ENCODE results near the gene ARPC1B. TPM values are rescaled to one million over a fixed set of nuclear protein-coding genes. Genes with fewer than 3 reads are reported as not detected.
"Not testable (repeated sequence)": the region's sequence is repeated elsewhere in the genome, so short reads cannot be mapped to it uniquely, and the experiment has no call there.

The ARPC1B gene
- total and polyA plus RNA-seq, 2 donors (not counting 1 experiment from before 2014, with no cell fraction given) = 142 to 563 TPM

DNA sequence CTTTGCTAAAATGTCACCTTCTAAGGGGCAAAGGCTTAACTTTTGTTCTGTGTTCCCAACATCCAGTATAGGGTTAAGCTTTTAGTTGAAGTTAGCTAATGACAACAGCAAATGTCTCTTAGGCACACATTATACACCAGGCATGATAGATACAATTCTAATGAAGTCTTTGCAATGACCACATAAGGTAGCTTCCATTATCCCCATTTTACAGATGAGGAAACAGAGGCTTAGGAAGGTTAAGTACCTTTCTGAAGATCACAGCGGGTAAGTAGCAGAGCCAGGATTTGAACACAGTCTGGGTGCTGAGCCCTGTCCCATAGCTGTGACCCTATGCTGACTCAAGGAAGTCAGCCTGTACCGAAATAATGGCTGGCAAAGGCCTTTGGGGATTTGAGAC, 36.1 kb downstream of the ARPC1B start:
- intact Hi-C loops (cut with micrococcal nuclease) = no loop called here
- no peak overlapping the region for H3K4me2 ChIP-seq (replicated peaks; ENCODE audit: low read depth, low read length, poor library complexity, severe bottlenecking)
- TF ChIP-seq EZH2 (IDR thresholded peaks at IDR 0.05; ENCODE audit: borderline replicate concordance, insufficient read depth, low read depth, low read length, poor library complexity, severe bottlenecking) (no peak), CTCF (IDR thresholded peaks at IDR 0.05) (no peak)
- CTCF ChIA-PET = interaction anchor here (3.2 kb wide), 1 partner anchor 45 kb away, joined by 24 read pairs; no protein-coding TSS in a partner anchor
- H3K4me3 Mint-ChIP-seq = peak overlapping the region; percentile 91
- H3K36me3 ChIP-seq (replicated peaks in 1 of 2; ENCODE audit: control extremely low read depth in 1 of 2, control insufficient read depth in 1 of 2, extremely low read depth in 1 of 2, insufficient read depth in 2 of 2, low read length in 1 of 2) = peaks cover 9 to 41% of the 10 kb centered on the region in 2 experiments
- no peaks in the 10 kb centered on the region for H3K9me3 ChIP-seq (ENCODE audit: control extremely low read depth in 1 of 3, control insufficient read depth in 2 of 3, insufficient read depth in 1 of 3, low read length in 2 of 3)
- H3K4me1 ChIP-seq (ENCODE audit: control insufficient read depth in 2 of 2, insufficient read depth in 2 of 2, low read length in 2 of 2) = peaks cover 25 to 35% of the 10 kb centered on the region in 2 donors
- no peak for DNase-seq
- ATAC-seq (ENCODE audit: low read depth) = no peak
- no peak overlapping the region for H3K27ac ChIP-seq (ENCODE audit: low read length in 2 of 2)
- H3K27ac Mint-ChIP-seq = peak overlapping the region; percentile 68
- H3K4me1 Mint-ChIP-seq = peaks cover 42% of the 10 kb centered on the region
- 100% methylated on average over 1 of the region's 2 CpGs for WGBS (ENCODE audit: insufficient coverage)
- peaks cover 67% of the 10 kb centered on the region for H4K20me1 ChIP-seq (ENCODE audit: control insufficient read depth, insufficient read depth, low read length, poor library complexity, severe bottlenecking)
- no peaks in the 10 kb centered on the region for H3K27me3 Mint-ChIP-seq
- H3K79me2 ChIP-seq (ENCODE audit: control insufficient read depth, insufficient read depth, low read length) = peaks cover 82% of the 10 kb centered on the region
- POLR2A ChIA-PET = interaction anchor here (0.7 kb wide), 1 partner anchor 322 kb away, joined by 4 read pairs; no protein-coding TSS in a partner anchor
- no peaks in the 10 kb centered on the region for H3K9me3 Mint-ChIP-seq (ENCODE audit: insufficient read depth)
- H3K9ac ChIP-seq (ENCODE audit: low read length) = no peak overlapping the region
- no peak overlapping the region for H2AFZ ChIP-seq (ENCODE audit: insufficient read depth, low read depth, low read length, poor library complexity, severe bottlenecking)
- no peaks in the 10 kb centered on the region for H3K27me3 ChIP-seq (replicated peaks in 1 of 4; ENCODE audit: control extremely low read depth in 1 of 4, control insufficient read depth in 3 of 4, insufficient read depth in 4 of 4, low read length in 3 of 4)
- no peak overlapping the region for H3K4me3 ChIP-seq (ENCODE audit: control extremely low read depth in 1 of 5, extremely low read depth in 1 of 5, insufficient read depth in 1 of 5, low read depth in 2 of 5, low read length in 4 of 5)

GRCh38 chr7:99415513-99416127, 41.1 kb downstream of the ARPC1B start:
- H3K79me2 ChIP-seq (ENCODE audit: control insufficient read depth, insufficient read depth, low read length) = peaks cover 48% of the 10 kb centered on the region
- H3K27me3 Mint-ChIP-seq; H3K9me3 Mint-ChIP-seq (ENCODE audit: insufficient read depth); ATAC-seq (ENCODE audit: low read depth); H3K4me1 ChIP-seq (ENCODE audit: control insufficient read depth in 2 of 2, insufficient read depth in 2 of 2, low read length in 2 of 2); H3K27ac ChIP-seq (ENCODE audit: low read length in 2 of 2); intact Hi-C loops (cut with micrococcal nuclease); H3K4me2 ChIP-seq (replicated peaks; ENCODE audit: low read depth, low read length, poor library complexity, severe bottlenecking); H3K27me3 ChIP-seq (replicated peaks in 1 of 4; ENCODE audit: control extremely low read depth in 1 of 4, control insufficient read depth in 3 of 4, insufficient read depth in 4 of 4, low read length in 3 of 4); H3K27ac Mint-ChIP-seq; H2AFZ ChIP-seq (ENCODE audit: insufficient read depth, low read depth, low read length, poor library complexity, severe bottlenecking); POLR2A ChIA-PET; H3K4me3 ChIP-seq (ENCODE audit: control extremely low read depth in 1 of 5, extremely low read depth in 1 of 5, insufficient read depth in 1 of 5, low read depth in 2 of 5, low read length in 4 of 5); H3K9ac ChIP-seq (ENCODE audit: low read length); H3K4me1 Mint-ChIP-seq; H3K4me3 Mint-ChIP-seq; H3K9me3 ChIP-seq (ENCODE audit: control extremely low read depth in 1 of 3, control insufficient read depth in 2 of 3, insufficient read depth in 1 of 3, low read length in 2 of 3): not testable (repeated sequence)
- peak; percentile 48 for DNase-seq
- TF ChIP-seq CTCF (IDR thresholded peaks at IDR 0.05) = peak; percentile 62
- peaks cover 57% of the 10 kb centered on the region for H4K20me1 ChIP-seq (ENCODE audit: control insufficient read depth, insufficient read depth, low read length, poor library complexity, severe bottlenecking)
- H3K36me3 ChIP-seq (replicated peaks in 1 of 2; ENCODE audit: control extremely low read depth in 1 of 2, control insufficient read depth in 1 of 2, extremely low read depth in 1 of 2, insufficient read depth in 2 of 2, low read length in 1 of 2) = peaks cover 18 to 78% of the 10 kb centered on the region in 2 experiments
- WGBS (ENCODE audit: insufficient coverage) = 93% methylated on average over 5 of the region's 17 CpGs
- CTCF ChIA-PET = interaction anchor here (0.7 to 3.6 kb wide), 5 partner anchors 50 to 1390 kb away, joined by 3 to 38 read pairs (median 5); no protein-coding TSS in a partner anchor

Measured in B cell (primary cell).